GM12878 (cell line): ENCODE results near the gene ETF1. TPM values are rescaled to one million over a fixed set of nuclear protein-coding genes. Genes with fewer than 3 reads are reported as not detected.

Source experiments
- BHLHE40 ChIP-seq, 2 experiments: fragments of 450-650 bp in 1 of 2; IDR thresholded peaks; 2 replicates each; pipeline ENCODE4 v1.6.1; 2011 to 2017; ENCODE audit warnings: low read depth in 2 of 2, borderline replicate concordance in 1 of 2, improper control_type of control experiment in 1 of 2, low read length in 1 of 2, mild to moderate bottlenecking in 1 of 2
- BRCA1 ChIP-seq: IDR thresholded peaks from 2 replicates; pipeline ENCODE4 v1.6.1; 2011; ENCODE audit warnings: low read depth, low read length, improper control_type of control experiment
- CHD1 ChIP-seq: IDR thresholded peaks from 2 replicates; pipeline ENCODE4 v1.6.1; 2012; ENCODE audit warnings: low read depth, low read length, improper control_type of control experiment
- E2F4 ChIP-seq: IDR thresholded peaks from 2 replicates; pipeline ENCODE4 v1.6.1; 2012; ENCODE audit warnings: low read depth, low read length, improper control_type of control experiment
- EED ChIP-seq: sonication (generic); IDR thresholded peaks from 2 replicates; pipeline ENCODE4 v1.6.1; 2016; ENCODE audit warnings: antibody characterized with exemption, low read depth
- GABPA ChIP-seq: IDR thresholded peaks from 2 replicates; pipeline ENCODE4 v1.6.1; 2014; ENCODE audit warnings: antibody characterized with exemption, low read depth, mild to moderate bottlenecking, inconsistent platforms
- HDAC2 ChIP-seq: fragments of 200-600 bp; sonication (generic); IDR thresholded peaks from 2 replicates; pipeline ENCODE4 v1.6.1; 2017
- HDAC6 ChIP-seq: fragments of 200-600 bp; sonication (generic); IDR thresholded peaks from one replicate; pipeline ENCODE4 v1.8.0; 2017; ENCODE audit warnings: antibody characterized with exemption; ENCODE audit not compliant: unreplicated experiment
- HDGF ChIP-seq: fragments of 450-650 bp; IDR thresholded peaks from 2 replicates; pipeline ENCODE4 v1.6.1; 2016; ENCODE audit warnings: antibody characterized with exemption
- IRF4 ChIP-seq: IDR thresholded peaks from 2 replicates; pipeline ENCODE4 v1.6.1; 2011; ENCODE audit warnings: low read depth, low read length
- JUND ChIP-seq: IDR thresholded peaks from 2 replicates; pipeline ENCODE4 v1.6.1; 2012; ENCODE audit warnings: low read depth, mild to moderate bottlenecking, low read length, improper control_type of control experiment, moderate library complexity
- KAT2A ChIP-seq: conservative IDR thresholded peaks from 2 replicates; pipeline ENCODE4 v1.6.1; 2011; ENCODE audit warnings: low read depth, low read length; ENCODE audit not compliant: control insufficient read depth
- KDM1A ChIP-seq: fragments of 200-600 bp; sonication (generic); IDR thresholded peaks from 2 replicates; pipeline ENCODE4 v1.6.1; 2016; ENCODE audit warnings: borderline replicate concordance
- MEF2B ChIP-seq: fragments of 450-650 bp; IDR thresholded peaks from 2 replicates; pipeline ENCODE4 v1.6.1; 2018; ENCODE audit warnings: mild to moderate bottlenecking, moderate library complexity; ENCODE audit not compliant: partially characterized antibody, poor library complexity, severe bottlenecking
- MYC ChIP-seq: IDR thresholded peaks from 2 replicates; pipeline ENCODE4 v1.6.1; 2011; ENCODE audit warnings: mild to moderate bottlenecking, low read length, moderate library complexity, inconsistent platforms; ENCODE audit not compliant: insufficient read depth, insufficient replicate concordance, insufficient read length, severe bottlenecking
- NR2F1 ChIP-seq: fragments of 450-650 bp; conservative IDR thresholded peaks from 2 replicates; pipeline ENCODE4 v1.6.1; 2017; ENCODE audit warnings: mild to moderate bottlenecking
- NRF1 ChIP-seq: conservative IDR thresholded peaks from 2 replicates; pipeline ENCODE4 v1.6.1; 2011; ENCODE audit warnings: mild to moderate bottlenecking, low read depth, low read length, improper control_type of control experiment
- POLR2AphosphoS5 ChIP-seq: IDR thresholded peaks from 2 replicates; pipeline ENCODE4 v1.6.1; 2011; ENCODE audit warnings: mild to moderate bottlenecking, low read length, inconsistent platforms
- POU2F2 ChIP-seq: IDR thresholded peaks from 3 replicates; pipeline ENCODE4 v1.6.1; 2011; ENCODE audit warnings: low read depth, mild to moderate bottlenecking, low read length, borderline replicate concordance
- RAD21 ChIP-seq: IDR thresholded peaks from 2 replicates; pipeline ENCODE4 v1.6.1; 2011; ENCODE audit warnings: mild to moderate bottlenecking, low read depth, low read length, moderate library complexity; ENCODE audit not compliant: insufficient read depth
- RBBP5 ChIP-seq: fragments of 200-600 bp; sonication (generic); conservative IDR thresholded peaks from 2 replicates; pipeline ENCODE4 v1.6.1; 2016
- SP1 ChIP-seq: IDR thresholded peaks from one replicate; pipeline ENCODE4 v1.6.1; 2011; ENCODE audit warnings: low read depth, low read length
- SREBF2 ChIP-seq: IDR thresholded peaks from 2 replicates; pipeline ENCODE4 v1.6.1; 2012; ENCODE audit warnings: mild to moderate bottlenecking, low read length
- TCF12 ChIP-seq: IDR thresholded peaks from 2 replicates; pipeline ENCODE4 v1.6.1; 2011; ENCODE audit warnings: low read depth, mild to moderate bottlenecking, low read length
- ZBED1 ChIP-seq: IDR thresholded peaks from 2 replicates; pipeline ENCODE4 v1.6.1; 2016; ENCODE audit warnings: borderline replicate concordance
- ZZZ3 ChIP-seq: IDR thresholded peaks from 2 replicates; pipeline ENCODE4 v1.6.1; 2011; ENCODE audit warnings: low read depth; ENCODE audit not compliant: control insufficient read depth, insufficient read length
- polyA plus RNA-seq, 11 experiments: library from polyadenylated mRNA; depleted of rRNA in 4 of 11; unstranded in 6 of 11; stranded (reverse) in 5 of 11; fragments of >200 nt; fragmentation: Nextera tagmentation in 4 of 11; fragmentation: Illumina TruSeq in 1 of 11; extraction: Ambion mirVana in 4 of 11; extraction: Trizol in 1 of 11; gene quantifications; 1 replicate in 1 of 11; 2 replicates in 10 of 11; pipeline versions ENCODE4 v1.2.1 to v1.2.3, GENCODE V29; 2011 to 2016; ENCODE audit warnings: inconsistent platforms in 2 of 11, missing spikeins in 2 of 11, low read depth in 1 of 11
- total RNA-seq, 4 experiments: library from RNA; depleted of rRNA in 3 of 4; stranded (reverse); fragments of >200 nt in 3 of 4; fragmentation: Illumina TruSeq in 1 of 4; extraction: Trizol in 1 of 4; gene quantifications; 2 replicates each; pipeline versions ENCODE4 v1.2.1 to v1.2.3, GENCODE V29; 2013 to 2021
- TF ChIP-seq, protein P1 (sequence below): IDR thresholded peaks from 2 replicates; pipeline ENCODE4 v1.6.1; 2012; ENCODE audit warnings: low read length, inconsistent platforms
- TF ChIP-seq, protein P2 (sequence below): fragments of 450-650 bp; formaldehyde crosslinking; IDR thresholded peaks from 2 replicates; pipeline ENCODE4 v1.5.0; 2022; ENCODE audit warnings: mild to moderate bottlenecking, missing genetic modification characterization

ETF1 gene
- total and polyA plus RNA-seq, 10 of the 15 experiments (the other 5 are each of a cell fraction or from before 2014, with no cell fraction given), result 29.8 to 145 (median 108) TPM

DNA sequence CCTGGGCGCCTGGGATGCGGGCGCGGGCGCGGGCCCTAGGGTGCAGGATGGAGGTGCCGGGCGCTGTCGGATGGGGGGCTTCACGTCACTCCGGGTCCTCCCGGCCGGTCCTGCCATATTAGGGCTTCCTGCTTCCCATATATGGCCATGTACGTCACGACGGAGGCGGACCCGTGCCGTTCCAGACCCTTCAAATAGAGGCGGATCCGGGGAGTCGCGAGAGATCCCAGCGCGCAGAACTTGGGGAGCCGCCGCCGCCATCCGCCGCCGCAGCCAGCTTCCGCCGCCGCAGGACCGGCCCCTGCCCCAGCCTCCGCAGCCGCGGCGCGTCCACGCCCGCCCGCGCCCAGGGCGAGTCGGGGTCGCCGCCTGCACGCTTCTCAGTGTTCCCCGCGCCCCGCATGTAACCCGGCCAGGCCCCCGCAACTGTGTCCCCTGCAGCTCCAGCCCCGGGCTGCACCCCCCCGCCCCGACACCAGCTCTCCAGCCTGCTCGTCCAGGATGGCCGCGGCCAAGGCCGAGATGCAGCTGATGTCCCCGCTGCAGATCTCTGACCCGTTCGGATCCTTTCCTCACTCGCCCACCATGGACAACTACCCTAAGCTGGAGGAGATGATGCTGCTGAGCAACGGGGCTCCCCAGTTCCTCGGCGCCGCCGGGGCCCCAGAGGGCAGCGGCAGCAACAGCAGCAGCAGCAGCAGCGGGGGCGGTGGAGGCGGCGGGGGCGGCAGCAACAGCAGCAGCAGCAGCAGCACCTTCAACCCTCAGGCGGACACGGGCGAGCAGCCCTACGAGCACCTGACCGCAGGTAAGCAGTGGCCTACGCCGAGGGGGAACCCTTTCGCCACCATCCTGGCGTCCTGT lies 77.5 kb downstream of the ETF1 start, which contains the start of gene EGR1 (continued):
- no peak for TF ChIP-seq MYC
- no peak for TF ChIP-seq CHD1
- no peak; the same call in 1 of the 2 replicates for TF ChIP-seq ZBED1
- TF ChIP-seq MEF2B, result no peak
- no peak for TF ChIP-seq RAD21
- TF ChIP-seq, protein P1, sequence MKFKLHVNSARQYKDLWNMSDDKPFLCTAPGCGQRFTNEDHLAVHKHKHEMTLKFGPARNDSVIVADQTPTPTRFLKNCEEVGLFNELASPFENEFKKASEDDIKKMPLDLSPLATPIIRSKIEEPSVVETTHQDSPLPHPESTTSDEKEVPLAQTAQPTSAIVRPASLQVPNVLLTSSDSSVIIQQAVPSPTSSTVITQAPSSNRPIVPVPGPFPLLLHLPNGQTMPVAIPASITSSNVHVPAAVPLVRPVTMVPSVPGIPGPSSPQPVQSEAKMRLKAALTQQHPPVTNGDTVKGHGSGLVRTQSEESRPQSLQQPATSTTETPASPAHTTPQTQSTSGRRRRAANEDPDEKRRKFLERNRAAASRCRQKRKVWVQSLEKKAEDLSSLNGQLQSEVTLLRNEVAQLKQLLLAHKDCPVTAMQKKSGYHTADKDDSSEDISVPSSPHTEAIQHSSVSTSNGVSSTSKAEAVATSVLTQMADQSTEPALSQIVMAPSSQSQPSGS, result no peak
- TF ChIP-seq JUND, result no peak
- peak; percentile 37 for TF ChIP-seq SP1
- no peak for TF ChIP-seq NRF1
- TF ChIP-seq KAT2A, result no peak
- no peak for TF ChIP-seq BRCA1
- TF ChIP-seq HDAC2, result no peak
- TF ChIP-seq BHLHE40 (IDR thresholded peaks at IDR 0.05; ENCODE audit: borderline replicate concordance in 1 of 2, low read depth in 2 of 2, low read length in 1 of 2), result peak; percentile 73 to 86; a peak in 3 of 4 replicates
- TF ChIP-seq IRF4, result no peak
- TF ChIP-seq KDM1A, result no peak
- TF ChIP-seq RBBP5, result no peak
- no peak for TF ChIP-seq SREBF2
- TF ChIP-seq, protein P2, sequence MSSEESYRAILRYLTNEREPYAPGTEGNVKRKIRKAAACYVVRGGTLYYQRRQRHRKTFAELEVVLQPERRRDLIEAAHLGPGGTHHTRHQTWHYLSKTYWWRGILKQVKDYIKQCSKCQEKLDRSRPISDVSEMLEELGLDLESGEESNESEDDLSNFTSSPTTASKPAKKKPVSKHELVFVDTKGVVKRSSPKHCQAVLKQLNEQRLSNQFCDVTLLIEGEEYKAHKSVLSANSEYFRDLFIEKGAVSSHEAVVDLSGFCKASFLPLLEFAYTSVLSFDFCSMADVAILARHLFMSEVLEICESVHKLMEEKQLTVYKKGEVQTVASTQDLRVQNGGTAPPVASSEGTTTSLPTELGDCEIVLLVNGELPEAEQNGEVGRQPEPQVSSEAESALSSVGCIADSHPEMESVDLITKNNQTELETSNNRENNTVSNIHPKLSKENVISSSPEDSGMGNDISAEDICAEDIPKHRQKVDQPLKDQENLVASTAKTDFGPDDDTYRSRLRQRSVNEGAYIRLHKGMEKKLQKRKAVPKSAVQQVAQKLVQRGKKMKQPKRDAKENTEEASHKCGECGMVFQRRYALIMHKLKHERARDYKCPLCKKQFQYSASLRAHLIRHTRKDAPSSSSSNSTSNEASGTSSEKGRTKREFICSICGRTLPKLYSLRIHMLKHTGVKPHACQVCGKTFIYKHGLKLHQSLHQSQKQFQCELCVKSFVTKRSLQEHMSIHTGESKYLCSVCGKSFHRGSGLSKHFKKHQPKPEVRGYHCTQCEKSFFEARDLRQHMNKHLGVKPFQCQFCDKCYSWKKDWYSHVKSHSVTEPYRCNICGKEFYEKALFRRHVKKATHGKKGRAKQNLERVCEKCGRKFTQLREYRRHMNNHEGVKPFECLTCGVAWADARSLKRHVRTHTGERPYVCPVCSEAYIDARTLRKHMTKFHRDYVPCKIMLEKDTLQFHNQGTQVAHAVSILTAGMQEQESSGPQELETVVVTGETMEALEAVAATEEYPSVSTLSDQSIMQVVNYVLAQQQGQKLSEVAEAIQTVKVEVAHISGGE, result no peak
- TF ChIP-seq EED, result no peak
- peak; percentile 64 for TF ChIP-seq NR2F1
- TF ChIP-seq POU2F2, result peak; percentile 93
- no peak for TF ChIP-seq HDGF
- no peak for TF ChIP-seq ZZZ3
- no peak for TF ChIP-seq E2F4
- no peak for TF ChIP-seq HDAC6
- TF ChIP-seq POLR2AphosphoS5, result peak; percentile 95
- no peak for TF ChIP-seq GABPA
- TF ChIP-seq TCF12, result no peak
